Left ventricle myocardium inferior (tissue), 1 donor: Measurements from ENCODE around the gene ATP6V0C. TPM values are rescaled to one million over a fixed set of nuclear protein-coding genes. Genes with fewer than 3 reads are reported as not detected.

Experiments used
- DNase-seq: peaks from one replicate; pipeline ENCODE4 v3.0.0-alpha.2; 2020
- H3K27ac ChIP-seq: fragments of 200-600 bp; replicated peaks from 2 replicates; pipeline ENCODE4 v1.8.0; 2021
- H3K27me3 ChIP-seq: fragments of 200-600 bp; 2 replicates; pipeline ENCODE4 v1.8.0; 2021; ENCODE audit warnings: low read depth
- H3K36me3 ChIP-seq: fragments of 200-600 bp; 2 replicates; pipeline ENCODE4 v1.8.0; 2021
- H3K4me1 ChIP-seq: fragments of 200-600 bp; 2 replicates; pipeline ENCODE4 v1.8.0; 2021
- H3K4me3 ChIP-seq: fragments of 200-600 bp; 2 replicates; pipeline ENCODE4 v1.8.0; 2021; ENCODE audit warnings: mild to moderate bottlenecking, moderate library complexity
- H3K9me3 ChIP-seq: fragments of 200-600 bp; replicated peaks from 2 replicates; pipeline ENCODE4 v1.8.0; 2021
- intact Hi-C: fragments of 100-400 bp; cut with micrococcal nuclease; formaldehyde crosslinking; loops from one replicate; pipeline ENCODE4 v1.11.0; 2022
- total RNA-seq: library from RNA; stranded (reverse); fragmentation: NEBNext Ultra II Directional; extraction: Animal tissue kit (Norgen Biotek cat#: 25700); gene quantifications from one replicate; pipeline ENCODE4 v1.2.1, GENCODE V29; 2021
- TF ChIP-seq, protein P1 (sequence below): fragments of 200-600 bp; IDR thresholded peaks from 2 replicates; pipeline ENCODE4 v1.8.0; 2021; ENCODE audit warnings: antibody characterized with exemption, mild to moderate bottlenecking, borderline replicate concordance
- donor health status: DM: no; HTN: yes; CAD: no; lungs with severe emphysema.

The ATP6V0C gene
- total RNA-seq, 1 donor from 2014 or later: 128 TPM

DNA sequence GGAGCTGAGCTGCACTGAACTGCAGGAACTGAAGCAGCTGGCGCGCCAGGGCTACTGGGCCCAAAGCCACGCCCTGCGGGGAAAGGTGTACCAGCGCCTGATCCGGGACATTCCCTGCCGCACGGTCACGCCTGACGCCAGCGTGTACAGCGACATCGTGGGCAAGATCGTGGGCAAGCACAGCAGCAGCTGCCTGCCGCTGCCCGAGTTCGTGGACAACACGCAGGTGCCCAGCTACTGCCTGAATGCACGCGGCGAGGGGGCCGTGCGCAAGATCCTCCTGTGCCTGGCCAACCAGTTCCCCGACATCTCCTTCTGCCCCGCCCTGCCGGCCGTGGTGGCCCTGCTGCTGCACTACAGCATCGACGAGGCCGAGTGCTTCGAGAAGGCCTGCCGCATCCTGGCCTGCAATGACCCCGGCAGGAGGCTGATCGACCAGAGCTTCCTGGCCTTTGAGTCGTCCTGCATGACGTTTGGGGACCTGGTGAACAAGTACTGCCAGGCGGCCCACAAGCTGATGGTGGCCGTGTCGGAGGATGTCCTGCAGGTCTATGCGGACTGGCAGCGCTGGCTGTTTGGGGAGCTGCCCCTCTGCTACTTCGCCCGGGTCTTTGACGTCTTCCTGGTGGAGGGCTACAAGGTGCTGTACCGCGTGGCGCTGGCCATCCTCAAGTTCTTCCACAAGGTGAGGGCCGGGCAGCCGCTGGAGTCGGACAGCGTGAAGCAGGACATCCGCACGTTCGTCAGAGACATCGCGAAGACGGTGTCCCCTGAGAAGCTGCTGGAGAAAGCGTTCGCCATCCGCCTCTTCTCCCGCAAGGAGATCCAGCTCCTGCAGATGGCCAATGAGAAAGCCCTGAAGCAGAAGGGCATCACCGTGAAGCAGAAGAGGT, 17.3 kb upstream of the ATP6V0C start:
- no peaks in the 10 kb centered on the region for H3K9me3 ChIP-seq
- peaks cover 7% of the 10 kb centered on the region for H3K36me3 ChIP-seq
- H3K4me3 ChIP-seq: peak overlapping the region; percentile 30
- intact Hi-C loops: no loop called here
- no peak for DNase-seq
- TF ChIP-seq, protein P1, sequence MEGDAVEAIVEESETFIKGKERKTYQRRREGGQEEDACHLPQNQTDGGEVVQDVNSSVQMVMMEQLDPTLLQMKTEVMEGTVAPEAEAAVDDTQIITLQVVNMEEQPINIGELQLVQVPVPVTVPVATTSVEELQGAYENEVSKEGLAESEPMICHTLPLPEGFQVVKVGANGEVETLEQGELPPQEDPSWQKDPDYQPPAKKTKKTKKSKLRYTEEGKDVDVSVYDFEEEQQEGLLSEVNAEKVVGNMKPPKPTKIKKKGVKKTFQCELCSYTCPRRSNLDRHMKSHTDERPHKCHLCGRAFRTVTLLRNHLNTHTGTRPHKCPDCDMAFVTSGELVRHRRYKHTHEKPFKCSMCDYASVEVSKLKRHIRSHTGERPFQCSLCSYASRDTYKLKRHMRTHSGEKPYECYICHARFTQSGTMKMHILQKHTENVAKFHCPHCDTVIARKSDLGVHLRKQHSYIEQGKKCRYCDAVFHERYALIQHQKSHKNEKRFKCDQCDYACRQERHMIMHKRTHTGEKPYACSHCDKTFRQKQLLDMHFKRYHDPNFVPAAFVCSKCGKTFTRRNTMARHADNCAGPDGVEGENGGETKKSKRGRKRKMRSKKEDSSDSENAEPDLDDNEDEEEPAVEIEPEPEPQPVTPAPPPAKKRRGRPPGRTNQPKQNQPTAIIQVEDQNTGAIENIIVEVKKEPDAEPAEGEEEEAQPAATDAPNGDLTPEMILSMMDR: no peak
- no peaks in the 10 kb centered on the region for H3K27me3 ChIP-seq
- peaks cover 41% of the 10 kb centered on the region for H3K4me1 ChIP-seq
- peak overlapping the region; percentile 84 for H3K27ac ChIP-seq

DNA sequence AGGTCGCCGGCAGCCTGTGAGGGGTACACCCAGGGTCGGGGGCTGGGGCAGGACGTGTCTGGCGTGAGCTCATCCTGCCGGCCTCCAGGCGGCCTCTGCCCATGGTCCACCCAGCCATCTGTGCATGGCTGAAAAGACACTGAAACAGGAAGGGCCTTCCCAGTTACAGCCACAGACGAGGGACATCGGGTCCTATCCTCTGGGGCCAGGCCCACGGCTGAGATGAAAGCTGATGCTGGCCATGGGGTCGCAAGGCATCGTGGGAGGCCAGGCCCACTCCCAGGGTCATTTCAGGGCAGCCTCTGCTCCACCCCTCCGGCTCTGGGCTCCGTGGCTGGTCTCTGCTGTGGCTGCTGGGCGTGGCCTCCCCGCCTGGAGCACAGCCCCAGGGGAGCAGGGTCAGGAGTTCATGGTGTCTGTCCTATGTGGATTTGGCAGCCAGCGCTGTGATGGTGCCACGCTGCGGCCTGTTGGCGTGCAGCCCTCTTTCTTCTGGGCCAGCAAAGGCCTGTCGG, 16.6 kb upstream of the ATP6V0C start:
- H3K27ac ChIP-seq: peak overlapping the region; percentile 84
- H3K9me3 ChIP-seq: no peaks in the 10 kb centered on the region
- peaks cover 48% of the 10 kb centered on the region for H3K4me1 ChIP-seq
- peak; percentile 86 for DNase-seq
- H3K27me3 ChIP-seq: no peaks in the 10 kb centered on the region
- peaks cover 7% of the 10 kb centered on the region for H3K36me3 ChIP-seq
- intact Hi-C loops: no loop called here
- peak overlapping the region; percentile 30 for H3K4me3 ChIP-seq
- TF ChIP-seq, protein P1: no peak

DNA sequence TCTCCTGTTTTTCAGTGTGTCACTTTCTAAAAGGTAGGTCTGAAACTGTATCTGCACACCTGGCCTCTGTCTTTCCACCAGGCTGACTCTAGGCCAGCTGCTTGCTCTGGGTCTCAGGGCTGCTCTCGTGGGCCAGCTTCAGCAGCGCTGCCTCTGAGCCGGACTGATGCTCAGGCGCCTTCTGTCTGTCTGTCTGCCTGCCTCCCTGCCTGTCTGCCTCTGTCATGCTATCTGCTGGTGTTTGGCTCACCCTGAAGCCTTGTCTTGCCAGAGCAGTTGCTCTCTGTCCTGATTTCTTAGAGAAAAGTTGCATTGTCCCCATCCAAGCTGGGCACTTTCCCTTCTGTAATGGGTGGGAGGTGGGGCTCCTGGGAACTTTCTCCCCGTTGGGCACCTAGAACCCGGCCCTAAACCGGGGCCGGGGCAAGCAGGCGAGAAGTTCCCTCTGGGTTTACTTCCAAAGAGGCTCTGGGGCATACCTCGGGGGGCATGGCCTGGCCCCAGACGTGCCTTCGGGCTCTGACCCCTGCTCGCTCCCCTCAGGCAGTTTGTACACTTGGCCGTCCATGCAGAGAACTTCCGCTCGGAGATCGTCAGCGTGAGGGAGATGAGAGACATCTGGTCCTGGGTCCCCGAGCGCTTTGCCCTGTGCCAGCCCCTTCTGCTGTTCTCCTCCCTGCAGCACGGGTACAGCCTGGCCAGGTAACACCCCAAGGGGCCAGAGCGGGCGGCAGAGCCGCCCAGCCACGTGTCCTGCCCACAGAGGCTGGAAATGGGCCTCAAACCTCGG, 15.9 kb upstream of the ATP6V0C start:
- DNase-seq: no peak
- peaks cover 56% of the 10 kb centered on the region for H3K4me1 ChIP-seq
- H3K27me3 ChIP-seq: no peaks in the 10 kb centered on the region
- peak overlapping the region; percentile 84 for H3K27ac ChIP-seq
- H3K9me3 ChIP-seq: no peaks in the 10 kb centered on the region
- H3K4me3 ChIP-seq: peak overlapping the region; percentile 30
- TF ChIP-seq, protein P1: no peak
- peaks cover 7% of the 10 kb centered on the region for H3K36me3 ChIP-seq
- intact Hi-C loops: no loop called here

DNA sequence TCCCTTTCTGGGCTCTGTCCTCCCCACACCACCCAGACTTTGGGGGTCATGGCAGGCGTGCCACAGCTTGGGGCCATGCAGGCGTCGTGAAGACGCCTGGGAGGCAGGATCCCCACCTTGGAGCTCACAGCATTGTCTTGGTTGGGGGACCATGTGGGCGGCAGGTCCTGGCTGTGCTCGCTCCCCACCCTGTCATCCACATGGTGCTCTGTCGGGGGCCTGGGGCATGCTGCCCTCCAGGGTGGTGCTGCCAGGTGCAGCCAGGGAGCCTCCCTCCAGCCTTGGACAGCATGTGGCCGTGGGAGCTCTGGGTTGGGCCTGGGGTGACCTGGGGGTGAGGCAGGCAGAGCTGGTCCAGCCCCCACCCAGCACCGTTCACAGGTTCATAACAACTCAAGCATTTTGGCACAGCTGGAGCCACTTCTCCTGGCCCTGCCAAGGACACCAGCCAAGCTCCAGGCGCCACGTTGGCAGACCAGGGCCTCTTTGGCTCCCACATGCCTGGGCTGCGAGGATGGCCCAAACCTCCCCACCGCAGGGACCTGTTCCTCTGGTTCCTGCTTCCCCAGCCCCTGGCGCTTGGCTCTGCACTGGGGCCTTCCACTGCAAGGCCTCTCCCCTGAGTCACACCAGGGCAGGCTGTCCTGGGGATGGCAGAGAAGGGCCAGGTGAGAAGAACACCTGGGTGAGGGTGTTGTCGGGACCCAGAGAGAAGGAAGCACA, 15.1 kb upstream of the ATP6V0C start:
- H3K4me3 ChIP-seq: no peak overlapping the region
- peak overlapping the region; percentile 84 for H3K27ac ChIP-seq
- H3K36me3 ChIP-seq: peaks cover 7% of the 10 kb centered on the region
- no peaks in the 10 kb centered on the region for H3K27me3 ChIP-seq
- TF ChIP-seq, protein P1: no peak
- DNase-seq: peak; percentile 63
- no peaks in the 10 kb centered on the region for H3K9me3 ChIP-seq
- peaks cover 62% of the 10 kb centered on the region for H3K4me1 ChIP-seq
- intact Hi-C loops: no loop called here

DNA sequence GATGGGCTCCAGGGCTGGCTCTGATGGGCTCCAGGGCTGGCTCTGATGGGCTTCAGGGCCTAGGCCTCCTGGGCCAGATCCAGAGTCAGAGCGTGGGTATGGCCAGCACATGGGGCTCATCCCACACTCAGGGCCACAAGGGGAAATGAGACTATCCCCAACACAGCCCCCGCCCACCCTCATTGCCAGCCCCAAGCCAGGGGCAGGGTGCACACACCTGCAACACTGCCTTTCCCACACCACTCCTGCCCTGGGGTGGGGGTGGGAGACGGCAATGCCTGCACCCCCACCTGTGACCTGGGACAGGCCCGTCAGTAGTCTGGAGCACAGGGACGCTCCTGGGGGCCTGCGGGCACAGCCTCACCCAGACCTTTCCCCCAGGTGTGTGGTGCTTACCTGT, 14.3 kb upstream of the ATP6V0C start:
- H3K27ac ChIP-seq: peak overlapping the region; percentile 84
- no peaks in the 10 kb centered on the region for H3K9me3 ChIP-seq
- H3K36me3 ChIP-seq: peaks cover 7% of the 10 kb centered on the region
- TF ChIP-seq, protein P1: no peak
- intact Hi-C loops: no loop called here
- H3K4me1 ChIP-seq: peaks cover 62% of the 10 kb centered on the region
- H3K4me3 ChIP-seq: no peak overlapping the region
- H3K27me3 ChIP-seq: no peaks in the 10 kb centered on the region
- DNase-seq: no peak
